GM12878 (cell line): Measurements from ENCODE around the gene LYRM2.

Source experiments
- BCL11A ChIP-seq: IDR thresholded peaks from 2 replicates; pipeline ENCODE4 v1.6.1; 2011; ENCODE audit warnings: low read depth, low read length
- CBFB ChIP-seq: IDR thresholded peaks from 2 replicates; pipeline ENCODE4 v1.6.1; 2016; ENCODE audit warnings: antibody characterized with exemption, low read depth
- EED ChIP-seq: sonication (generic); IDR thresholded peaks from 2 replicates; pipeline ENCODE4 v1.6.1; 2016; ENCODE audit warnings: antibody characterized with exemption, low read depth
- ETV6 ChIP-seq, 2 experiments: fragments of 450-650 bp in 1 of 2; IDR thresholded peaks in 1 of 2; conservative IDR thresholded peaks in 1 of 2; 2 replicates each; pipeline ENCODE4 v1.6.1; 2014; ENCODE audit warnings: antibody characterized with exemption in 1 of 2, borderline replicate concordance in 1 of 2, low read depth in 1 of 2, mild to moderate bottlenecking in 1 of 2, moderate library complexity in 1 of 2
- IKZF1 ChIP-seq: fragments of 450-650 bp; conservative IDR thresholded peaks from 2 replicates; pipeline ENCODE4 v1.6.1; 2017; ENCODE audit warnings: antibody characterized with exemption, mild to moderate bottlenecking
- PAX8 ChIP-seq: fragments of 450-650 bp; IDR thresholded peaks from 2 replicates; pipeline ENCODE4 v1.6.1; 2017; ENCODE audit warnings: mild to moderate bottlenecking, moderate library complexity
- ZNF274 ChIP-seq: IDR thresholded peaks from one replicate; pipeline ENCODE4 v1.8.0; 2011; ENCODE audit not compliant: insufficient read length, insufficient read depth
- TF ChIP-seq, protein P1 (sequence below), 3 experiments: IDR thresholded peaks in 2 of 3; conservative IDR thresholded peaks in 1 of 3; 2 replicates each; pipeline ENCODE4 v1.5.1; 2011; ENCODE audit warnings: low read depth in 3 of 3, low read length in 3 of 3, mild to moderate bottlenecking in 3 of 3, control low read depth in 2 of 3, moderate library complexity in 2 of 3, inconsistent platforms in 1 of 3, mixed read lengths in 1 of 3; ENCODE audit not compliant: control insufficient read depth in 2 of 3, insufficient read depth in 1 of 3; ENCODE audit errors: extremely low read depth in 1 of 3
- TF ChIP-seq, protein P2 (sequence below): IDR thresholded peaks from 2 replicates; pipeline ENCODE4 v1.6.1; 2012; ENCODE audit warnings: low read depth, low read length, improper control_type of control experiment
- TF ChIP-seq, protein P3 (sequence below): IDR thresholded peaks from 2 replicates; pipeline ENCODE4 v1.6.1; 2012; ENCODE audit warnings: low read length, inconsistent platforms

DNA sequence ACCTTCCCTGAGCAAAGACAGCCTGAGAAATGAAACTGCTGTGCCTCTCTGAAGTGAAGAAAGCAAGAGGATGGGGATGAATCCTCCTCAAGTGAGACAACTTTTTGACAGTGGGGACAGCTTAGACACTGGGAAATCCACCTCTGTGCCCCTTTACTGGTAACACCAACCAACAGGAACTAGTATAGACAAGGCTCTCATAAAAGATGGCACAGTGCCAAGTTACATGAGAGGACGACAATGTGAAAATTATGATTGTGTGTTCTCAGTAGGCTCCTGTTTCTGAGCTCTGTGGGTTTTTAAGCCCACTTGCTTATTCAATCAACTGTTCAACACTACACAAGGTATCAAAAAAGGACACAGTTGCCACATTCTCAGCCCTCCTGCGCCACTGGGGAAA lies 41.6 kb upstream of the LYRM2 start:
- TF ChIP-seq ZNF274 (no peak), PAX8 (no peak), ETV6 (conservative IDR thresholded peaks at IDR 0.05 in 1 of 2, IDR thresholded peaks at IDR 0.05 in 1 of 2; ENCODE audit: borderline replicate concordance in 1 of 2, low read depth in 1 of 2) (no peak), BCL11A (no peak), EED (no peak), CBFB (no peak), IKZF1 (no peak)
- TF ChIP-seq, protein P1, sequence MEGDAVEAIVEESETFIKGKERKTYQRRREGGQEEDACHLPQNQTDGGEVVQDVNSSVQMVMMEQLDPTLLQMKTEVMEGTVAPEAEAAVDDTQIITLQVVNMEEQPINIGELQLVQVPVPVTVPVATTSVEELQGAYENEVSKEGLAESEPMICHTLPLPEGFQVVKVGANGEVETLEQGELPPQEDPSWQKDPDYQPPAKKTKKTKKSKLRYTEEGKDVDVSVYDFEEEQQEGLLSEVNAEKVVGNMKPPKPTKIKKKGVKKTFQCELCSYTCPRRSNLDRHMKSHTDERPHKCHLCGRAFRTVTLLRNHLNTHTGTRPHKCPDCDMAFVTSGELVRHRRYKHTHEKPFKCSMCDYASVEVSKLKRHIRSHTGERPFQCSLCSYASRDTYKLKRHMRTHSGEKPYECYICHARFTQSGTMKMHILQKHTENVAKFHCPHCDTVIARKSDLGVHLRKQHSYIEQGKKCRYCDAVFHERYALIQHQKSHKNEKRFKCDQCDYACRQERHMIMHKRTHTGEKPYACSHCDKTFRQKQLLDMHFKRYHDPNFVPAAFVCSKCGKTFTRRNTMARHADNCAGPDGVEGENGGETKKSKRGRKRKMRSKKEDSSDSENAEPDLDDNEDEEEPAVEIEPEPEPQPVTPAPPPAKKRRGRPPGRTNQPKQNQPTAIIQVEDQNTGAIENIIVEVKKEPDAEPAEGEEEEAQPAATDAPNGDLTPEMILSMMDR (IDR thresholded peaks at IDR 0.05 in 2 of 3, conservative IDR thresholded peaks at IDR 0.05 in 1 of 3; ENCODE audit: control insufficient read depth in 2 of 3, extremely low read depth in 1 of 3, insufficient read depth in 1 of 3, low read depth in 3 of 3, low read length in 3 of 3): no peak
- TF ChIP-seq, protein P2, sequence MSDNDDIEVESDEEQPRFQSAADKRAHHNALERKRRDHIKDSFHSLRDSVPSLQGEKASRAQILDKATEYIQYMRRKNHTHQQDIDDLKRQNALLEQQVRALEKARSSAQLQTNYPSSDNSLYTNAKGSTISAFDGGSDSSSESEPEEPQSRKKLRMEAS: no peak
- TF ChIP-seq, protein P3, sequence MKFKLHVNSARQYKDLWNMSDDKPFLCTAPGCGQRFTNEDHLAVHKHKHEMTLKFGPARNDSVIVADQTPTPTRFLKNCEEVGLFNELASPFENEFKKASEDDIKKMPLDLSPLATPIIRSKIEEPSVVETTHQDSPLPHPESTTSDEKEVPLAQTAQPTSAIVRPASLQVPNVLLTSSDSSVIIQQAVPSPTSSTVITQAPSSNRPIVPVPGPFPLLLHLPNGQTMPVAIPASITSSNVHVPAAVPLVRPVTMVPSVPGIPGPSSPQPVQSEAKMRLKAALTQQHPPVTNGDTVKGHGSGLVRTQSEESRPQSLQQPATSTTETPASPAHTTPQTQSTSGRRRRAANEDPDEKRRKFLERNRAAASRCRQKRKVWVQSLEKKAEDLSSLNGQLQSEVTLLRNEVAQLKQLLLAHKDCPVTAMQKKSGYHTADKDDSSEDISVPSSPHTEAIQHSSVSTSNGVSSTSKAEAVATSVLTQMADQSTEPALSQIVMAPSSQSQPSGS: no peak
